AG04450 (cell line): ENCODE data around the gene RFX2. TPM values are rescaled to one million over a fixed set of nuclear protein-coding genes. Genes with fewer than 3 reads are reported as not detected.

Experiments
- CTCF ChIA-PET: fragments of 300-600, 350-600 bp; formaldehyde crosslinking; extraction: SDS; loops from one replicate; lab custom pipeline; 2022; ENCODE audit warnings: antibody characterized with exemption, inconsistent platforms; lab: Charles Lee
- POLR2A ChIA-PET: fragments of 350-600 bp; formaldehyde crosslinking; extraction: SDS; loops from one replicate; lab custom pipeline; 2021; ENCODE audit warnings: antibody characterized with exemption, inconsistent platforms; lab: Yijun Ruan, JAX
- DNase-seq: peaks from one replicate; pipeline ENCODE4 v3.0.0-alpha.2; 2011; ENCODE audit warnings: low read depth, low spot score
- H3K27ac ChIP-seq: one replicate; pipeline ENCODE4 v1.5.1; 2012; ENCODE audit warnings: low read depth, low read length, control low read depth
- H3K27me3 ChIP-seq: one replicate; pipeline ENCODE4 v1.6.0; 2012; ENCODE audit warnings: low read length; ENCODE audit not compliant: control insufficient read depth, insufficient read depth
- H3K4me3 ChIP-seq: 2 replicates; pipeline ENCODE4 v1.5.1; 2011; ENCODE audit warnings: mild to moderate bottlenecking, low read depth, low read length, control low read depth
- H3K9me3 ChIP-seq: 2 replicates; pipeline ENCODE4 v1.5.1; 2012; ENCODE audit warnings: low read length; ENCODE audit not compliant: control insufficient read depth, insufficient read depth
- polyA plus RNA-seq: library from polyadenylated mRNA; depleted of rRNA; stranded (reverse); fragments of >200 nt; gene quantifications from 2 replicates; pipeline ENCODE4 v1.2.3, GENCODE V29; 2011
- TF ChIP-seq, protein P1 (sequence below): IDR thresholded peaks from 2 replicates; pipeline ENCODE4 v1.5.1; 2011; ENCODE audit warnings: low read depth, low read length, control low read depth, inconsistent platforms

The RFX2 gene
- polyA plus RNA-seq, 1 experiment, result 2.9 TPM

GRCh38 chr19:6042776-6043726, 67.2 kb downstream of the RFX2 start:
- no peak overlapping the region for H3K4me3 ChIP-seq
- H3K27ac ChIP-seq, result no peak overlapping the region
- no peak for DNase-seq
- TF ChIP-seq, protein P1, sequence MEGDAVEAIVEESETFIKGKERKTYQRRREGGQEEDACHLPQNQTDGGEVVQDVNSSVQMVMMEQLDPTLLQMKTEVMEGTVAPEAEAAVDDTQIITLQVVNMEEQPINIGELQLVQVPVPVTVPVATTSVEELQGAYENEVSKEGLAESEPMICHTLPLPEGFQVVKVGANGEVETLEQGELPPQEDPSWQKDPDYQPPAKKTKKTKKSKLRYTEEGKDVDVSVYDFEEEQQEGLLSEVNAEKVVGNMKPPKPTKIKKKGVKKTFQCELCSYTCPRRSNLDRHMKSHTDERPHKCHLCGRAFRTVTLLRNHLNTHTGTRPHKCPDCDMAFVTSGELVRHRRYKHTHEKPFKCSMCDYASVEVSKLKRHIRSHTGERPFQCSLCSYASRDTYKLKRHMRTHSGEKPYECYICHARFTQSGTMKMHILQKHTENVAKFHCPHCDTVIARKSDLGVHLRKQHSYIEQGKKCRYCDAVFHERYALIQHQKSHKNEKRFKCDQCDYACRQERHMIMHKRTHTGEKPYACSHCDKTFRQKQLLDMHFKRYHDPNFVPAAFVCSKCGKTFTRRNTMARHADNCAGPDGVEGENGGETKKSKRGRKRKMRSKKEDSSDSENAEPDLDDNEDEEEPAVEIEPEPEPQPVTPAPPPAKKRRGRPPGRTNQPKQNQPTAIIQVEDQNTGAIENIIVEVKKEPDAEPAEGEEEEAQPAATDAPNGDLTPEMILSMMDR, result no peak
- no peaks in the 10 kb centered on the region for H3K27me3 ChIP-seq
- ChIA-PET CTCF (interaction anchor here (0.6 to 1.2 kb wide), 3 partner anchors 56 to 239 kb away, joined by 3 to 5 read pairs (median 3); no protein-coding TSS in a partner anchor), POLR2A (no interaction called here)
- H3K9me3 ChIP-seq, result no peaks in the 10 kb centered on the region; the same call in 1 of the 2 replicates

DNA sequence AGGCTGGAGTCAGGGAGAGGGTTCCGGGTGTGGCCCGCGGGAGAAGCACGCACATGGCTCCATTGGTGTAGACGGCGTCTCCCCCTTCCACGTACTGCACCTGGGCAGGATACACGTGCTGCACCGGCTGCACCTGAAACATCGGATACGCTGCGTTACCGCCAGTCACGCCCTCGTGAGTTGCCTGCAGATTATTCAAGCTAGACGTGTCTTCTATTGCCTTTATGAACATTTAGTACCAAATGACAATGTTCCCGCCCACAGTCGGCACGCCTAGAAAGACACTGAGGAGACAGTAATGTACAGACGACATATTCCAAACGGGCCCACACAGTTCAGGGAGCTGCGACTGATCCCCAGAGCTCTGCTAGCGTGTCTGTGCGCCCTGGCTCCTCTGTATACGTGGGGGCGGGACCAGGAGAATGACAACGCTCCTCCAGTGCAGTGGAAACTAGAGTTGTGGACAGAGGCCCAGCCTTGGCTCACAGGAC, 68.3 kb downstream of the RFX2 start:
- Histone ChIP-seq H3K9me3 (no peaks in the 10 kb centered on the region; the same call in 1 of the 2 replicates), H3K27me3 (no peaks in the 10 kb centered on the region), H3K27ac (no peak overlapping the region), H3K4me3 (no peak overlapping the region)
- ChIA-PET CTCF (interaction anchor here (0.7 to 1.0 kb wide), 2 partner anchors 84 to 430 kb away, joined by 4 to 6 read pairs; no protein-coding TSS in a partner anchor), POLR2A (no interaction called here)
- TF ChIP-seq, protein P1, result no peak
- no peak for DNase-seq

GRCh38 chr19:6041071-6041470, 69.2 kb downstream of the RFX2 start:
- Histone ChIP-seq H3K27me3 (no peaks in the 10 kb centered on the region), H3K27ac (no peak overlapping the region), H3K9me3 (no peaks in the 10 kb centered on the region; the same call in 1 of the 2 replicates), H3K4me3 (no peak overlapping the region)
- TF ChIP-seq, protein P1, result no peak
- no peak for DNase-seq
- ChIA-PET CTCF (interaction anchor here (1.0 to 1.3 kb wide), 2 partner anchors 85 to 237 kb away, joined by 4 read pairs; partner anchors contain the start of gene NRTN), POLR2A (no interaction called here)

GRCh38 chr19:6039566-6040225, 70.6 kb downstream of the RFX2 start:
- Histone ChIP-seq H3K27ac (no peak overlapping the region), H3K27me3 (no peaks in the 10 kb centered on the region), H3K9me3 (no peaks in the 10 kb centered on the region; the same call in 1 of the 2 replicates), H3K4me3 (no peak overlapping the region)
- DNase-seq, result no peak
- ChIA-PET POLR2A (no interaction called here), CTCF (interaction anchor here (2.0 kb wide), 1 partner anchor 86 kb away, joined by 4 read pairs; no protein-coding TSS in a partner anchor)
- TF ChIP-seq, protein P1, result no peak
